Stimulated activated CD4-positive, alpha-beta T cell treated with anti-CD3 and anti-CD28 coated beads, Interleukin-4, amount 100 ng/mL, for 48 hours (primary cell): ENCODE data around the gene PRPF19.

ENCODE experiments used
- DNase-seq, 2 donors: peaks; one replicate each; pipeline ENCODE4 v3.0.0-alpha.2; 2020; ENCODE audit warnings: low read depth in 2 of 2

PRPF19 gene

DNA sequence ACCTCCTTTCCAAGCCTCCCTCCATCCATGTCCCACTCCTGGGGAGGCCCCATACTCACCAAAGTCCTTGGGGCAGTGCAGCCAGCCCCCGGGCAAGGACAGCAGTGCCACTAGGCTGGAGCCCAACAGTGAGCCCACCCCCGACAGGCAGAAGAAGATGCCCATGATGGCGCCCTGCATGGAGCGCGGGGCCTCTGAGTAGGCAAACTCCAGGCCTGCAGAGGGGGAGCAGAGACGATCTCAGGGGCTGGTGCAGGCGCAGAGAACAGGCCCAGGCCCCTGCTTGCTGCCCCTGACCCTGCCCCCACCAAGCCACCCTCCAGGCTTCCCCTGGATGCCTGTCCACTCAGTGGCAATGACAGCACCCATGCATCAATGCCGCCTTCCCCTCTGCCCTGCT, 31.4 kb upstream of the PRPF19 start:
- DNase-seq: no peak

DNA sequence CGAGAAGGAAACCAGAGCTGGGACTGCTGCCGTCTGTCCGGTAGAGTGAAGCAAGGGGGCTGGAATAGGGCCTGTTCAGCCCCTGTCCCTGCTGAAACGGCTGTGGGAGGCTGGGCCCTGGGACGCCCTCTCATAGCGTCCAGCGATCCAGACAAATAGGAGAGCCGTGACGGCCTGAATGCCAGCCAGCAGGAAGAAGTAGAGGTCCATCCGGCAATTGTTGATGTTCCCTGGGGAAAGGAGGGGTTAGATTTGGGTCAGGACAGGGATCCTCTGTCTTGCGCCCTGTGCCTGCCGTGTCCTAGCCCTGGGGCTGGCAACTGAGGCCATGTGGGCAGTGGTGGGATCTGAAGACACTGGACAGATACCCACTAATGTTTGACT, 30.8 kb upstream of the PRPF19 start:
- DNase-seq: no peak

DNA sequence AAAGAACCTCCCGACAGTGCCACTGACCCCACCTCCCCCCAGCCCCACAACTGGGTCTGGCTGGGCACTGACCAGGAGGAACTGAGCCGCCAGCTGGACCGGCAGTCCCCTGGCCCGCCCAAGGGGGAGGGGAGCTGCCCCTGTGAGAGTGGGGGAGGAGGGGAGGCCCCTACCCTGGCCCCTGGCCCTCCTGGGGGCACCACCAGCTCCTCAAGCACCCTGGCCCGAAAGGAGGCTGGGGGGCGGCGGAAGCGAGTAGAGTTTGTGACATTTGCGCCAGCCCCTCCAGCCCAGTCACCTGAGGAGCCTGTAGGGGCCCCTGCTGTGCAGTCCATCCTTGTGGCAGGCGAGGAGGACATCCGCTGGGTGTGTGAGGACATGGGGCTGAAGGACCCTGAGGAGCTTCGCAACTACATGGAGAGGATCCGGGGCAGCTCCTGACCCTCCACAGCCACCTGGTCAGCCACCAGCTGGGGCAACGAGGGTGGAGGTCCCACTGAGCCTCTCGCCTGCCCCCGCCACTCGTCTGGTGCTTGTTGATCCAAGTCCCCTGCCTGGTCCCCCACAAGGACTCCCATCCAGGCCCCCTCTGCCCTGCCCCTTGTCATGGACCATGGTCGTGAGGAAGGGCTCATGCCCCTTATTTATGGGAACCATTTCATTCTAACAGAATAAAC, 30.2 kb upstream of the PRPF19 start:
- DNase-seq: no peak

DNA sequence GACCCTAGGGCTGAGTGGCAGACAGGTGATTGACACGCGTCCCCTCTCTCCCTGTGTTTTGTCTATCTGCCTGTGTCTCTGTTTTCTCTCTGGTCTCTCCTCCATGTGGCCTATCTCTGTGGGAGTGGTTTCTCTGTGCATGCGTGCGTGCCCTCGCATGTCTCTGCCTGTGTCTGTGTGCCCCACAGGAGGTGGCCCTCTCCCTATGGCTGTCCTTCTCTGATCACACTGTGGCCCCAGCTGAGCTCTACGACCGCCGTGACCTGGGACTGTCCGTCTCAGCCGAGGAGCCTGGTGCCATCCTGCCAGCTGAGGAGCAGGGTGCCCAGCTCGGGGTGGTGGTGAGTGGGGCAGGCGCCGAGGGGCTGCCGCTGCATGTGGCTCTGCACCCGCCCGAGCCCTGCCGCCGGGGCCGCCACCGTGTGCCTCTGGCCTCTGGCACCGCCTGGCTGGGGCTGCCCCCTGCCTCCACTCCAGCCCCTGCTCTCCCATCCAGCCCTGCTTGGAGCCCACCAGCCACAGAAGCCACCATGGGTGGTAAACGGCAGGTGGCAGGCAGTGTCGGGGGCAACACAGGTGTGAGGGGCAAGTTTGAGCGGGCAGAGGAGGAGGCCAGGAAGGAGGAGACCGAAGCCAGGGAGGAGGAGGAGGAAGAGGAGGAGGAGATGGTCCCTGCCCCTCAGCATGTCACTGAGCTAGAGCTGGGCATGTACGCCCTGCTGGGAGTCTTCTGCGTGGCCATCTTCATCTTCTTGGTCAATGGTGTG, 29.5 kb upstream of the PRPF19 start:
- DNase-seq: no peak

DNA sequence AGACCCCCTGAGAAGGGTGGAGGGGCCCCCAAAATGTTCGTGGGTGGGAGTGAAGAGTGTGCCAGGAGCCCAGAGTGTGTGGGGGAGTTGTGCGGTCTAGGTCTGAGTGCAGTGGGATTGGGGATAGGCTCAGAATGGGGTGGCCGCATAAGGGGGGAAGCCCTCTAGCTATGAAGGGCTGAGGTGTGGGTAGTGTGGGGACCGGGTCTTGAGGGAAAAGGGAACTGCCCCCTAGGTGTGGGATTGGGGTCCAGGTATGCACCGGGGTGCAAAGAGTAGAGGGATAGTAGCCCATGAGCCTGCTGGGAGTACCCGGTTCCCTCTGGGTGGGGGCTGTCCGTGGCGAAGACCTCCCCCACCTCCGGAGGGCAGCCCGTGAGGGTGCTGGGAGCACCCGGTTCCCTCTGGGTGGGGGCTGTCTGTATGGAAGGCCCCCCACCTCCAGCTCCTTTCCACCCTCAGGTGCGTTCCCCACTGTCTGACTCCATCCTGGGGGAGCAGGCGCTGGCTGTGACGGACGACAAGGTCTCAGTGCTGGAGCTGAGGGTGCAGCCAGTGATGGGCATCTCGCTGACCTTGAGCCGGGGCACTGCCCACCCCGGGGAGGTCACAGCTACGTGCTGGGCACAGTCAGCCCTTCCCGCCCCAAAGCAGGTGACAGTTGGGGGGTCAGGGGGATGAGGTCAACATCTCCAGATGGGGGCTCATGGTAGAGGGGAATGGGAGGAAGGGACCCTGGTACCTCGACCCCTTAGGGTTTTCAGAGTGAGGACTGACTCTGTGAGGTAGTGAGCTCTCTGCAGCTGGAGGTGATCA, 28.6 kb upstream of the PRPF19 start:
- no peak for DNase-seq

DNA sequence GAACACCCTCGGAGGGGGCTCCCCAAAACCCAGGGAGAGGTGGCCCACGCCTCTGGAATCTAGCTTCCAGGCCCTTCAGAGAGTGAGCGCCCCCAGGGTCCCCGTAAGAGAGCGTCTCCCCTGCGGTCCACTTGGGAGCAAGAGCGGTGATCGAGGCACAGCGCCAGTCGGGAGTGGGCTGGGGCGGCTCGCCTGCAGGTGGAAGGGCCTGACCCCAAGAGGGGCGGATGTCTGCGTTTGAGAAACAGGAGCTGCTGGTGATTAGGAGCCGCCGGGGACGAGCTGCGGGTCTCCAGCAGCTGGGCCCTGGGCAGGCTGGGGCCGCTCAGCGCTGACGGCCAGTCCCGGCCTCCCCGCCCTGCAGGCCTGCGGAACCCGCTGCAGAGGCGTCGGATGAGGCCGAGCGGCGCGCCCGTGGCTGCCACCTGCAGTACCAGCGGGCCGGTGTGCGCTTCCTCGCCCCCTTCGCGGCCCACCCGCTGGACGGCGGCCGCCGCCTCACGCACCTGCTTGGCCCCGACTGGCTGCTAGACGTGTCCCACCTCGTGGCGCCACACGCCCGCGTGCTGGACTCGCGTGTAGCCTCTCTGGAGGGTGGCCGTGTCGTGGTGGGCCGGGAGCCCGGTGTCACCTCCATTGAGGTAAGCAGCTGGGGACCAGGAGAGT, 27.9 kb upstream of the PRPF19 start:
- DNase-seq: no peak

DNA sequence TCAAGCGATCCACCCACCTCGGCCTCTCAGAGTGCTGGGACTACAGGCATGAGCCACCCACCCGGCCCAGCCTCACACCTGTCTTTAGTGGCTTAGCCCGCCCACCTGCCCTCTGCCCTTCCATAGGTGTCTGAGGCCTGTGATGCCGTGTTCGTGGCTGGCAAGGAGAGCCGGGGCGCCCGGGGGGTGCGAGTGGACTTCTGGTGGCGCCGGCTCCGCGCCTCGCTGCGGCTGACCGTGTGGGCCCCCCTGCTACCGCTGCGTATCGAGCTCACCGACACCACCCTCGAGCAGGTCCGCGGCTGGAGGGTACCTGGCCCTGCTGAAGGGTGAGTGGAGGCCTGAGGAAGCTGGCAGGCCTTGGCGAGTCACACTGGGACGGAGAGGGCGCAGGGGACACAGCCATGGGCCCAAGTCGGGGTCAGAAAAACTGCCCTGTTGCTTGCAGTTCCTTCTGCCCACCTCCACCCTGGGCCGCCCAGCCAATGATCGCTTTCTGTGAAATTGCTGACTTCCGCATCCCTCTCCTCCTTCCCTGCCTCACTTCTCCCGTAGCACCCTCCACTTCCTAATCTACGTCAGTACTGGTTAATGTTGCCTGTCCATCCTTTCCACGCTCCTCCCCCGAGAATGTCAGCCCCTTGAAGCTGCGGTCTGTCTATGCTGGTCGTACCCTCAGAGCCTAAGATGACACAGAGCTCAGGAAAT, 27.2 kb upstream of the PRPF19 start:
- no peak for DNase-seq

DNA sequence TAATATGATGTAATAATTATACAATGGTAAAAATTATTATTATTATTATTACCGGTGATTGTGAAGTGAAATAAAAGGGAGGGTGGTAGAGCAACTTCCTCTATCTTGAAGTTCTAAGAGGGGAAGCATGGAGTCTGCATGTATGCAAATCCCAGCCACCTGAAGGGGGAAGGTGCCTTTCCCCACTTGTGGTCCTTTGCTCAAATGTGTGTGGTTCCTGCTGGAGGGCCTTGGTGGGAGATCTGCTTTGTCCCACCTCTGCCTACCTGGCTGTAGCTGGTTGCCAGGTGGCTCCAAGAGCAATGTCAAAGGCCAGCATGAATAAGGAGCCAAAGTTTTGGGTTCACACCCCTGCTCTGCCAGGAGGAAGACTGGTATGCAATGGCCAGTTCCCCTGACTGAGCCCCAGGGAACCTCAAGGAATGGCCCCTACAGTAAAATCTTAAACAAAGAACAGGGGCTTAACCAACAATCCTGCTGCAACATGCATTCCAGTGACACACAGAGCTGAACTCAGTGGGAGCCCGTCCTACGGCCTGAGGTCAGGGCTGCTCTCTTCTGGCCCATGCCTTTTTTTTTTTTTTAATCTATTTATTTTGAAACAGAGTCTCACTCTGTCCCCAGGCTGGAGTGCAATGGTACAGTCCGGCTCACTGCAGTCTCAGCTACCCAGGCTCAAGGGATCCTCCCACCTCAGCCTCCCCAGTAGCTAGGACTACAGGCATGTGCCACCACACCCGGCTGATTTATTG, 26.4 kb upstream of the PRPF19 start:
- DNase-seq: no peak

DNA sequence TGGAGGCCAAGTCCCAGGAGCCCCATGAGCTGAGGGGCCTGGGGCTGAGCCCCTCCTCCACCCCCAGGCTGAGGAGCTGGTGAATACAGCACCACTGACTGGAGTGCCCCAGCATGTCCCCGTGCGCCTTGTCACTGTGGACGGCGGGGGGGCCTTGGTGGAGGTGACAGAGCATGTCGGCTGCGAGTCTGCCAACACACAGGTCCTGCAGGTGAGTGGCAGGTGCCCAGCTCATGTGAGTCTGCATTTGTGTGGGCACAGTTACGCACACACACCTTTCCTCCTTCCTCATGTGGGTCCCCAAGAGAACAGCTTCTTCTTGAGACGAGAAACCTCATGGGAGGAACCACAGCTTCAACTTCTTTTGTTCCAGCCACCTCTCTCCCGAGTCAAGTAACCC, 25.5 kb upstream of the PRPF19 start:
- no peak for DNase-seq

DNA sequence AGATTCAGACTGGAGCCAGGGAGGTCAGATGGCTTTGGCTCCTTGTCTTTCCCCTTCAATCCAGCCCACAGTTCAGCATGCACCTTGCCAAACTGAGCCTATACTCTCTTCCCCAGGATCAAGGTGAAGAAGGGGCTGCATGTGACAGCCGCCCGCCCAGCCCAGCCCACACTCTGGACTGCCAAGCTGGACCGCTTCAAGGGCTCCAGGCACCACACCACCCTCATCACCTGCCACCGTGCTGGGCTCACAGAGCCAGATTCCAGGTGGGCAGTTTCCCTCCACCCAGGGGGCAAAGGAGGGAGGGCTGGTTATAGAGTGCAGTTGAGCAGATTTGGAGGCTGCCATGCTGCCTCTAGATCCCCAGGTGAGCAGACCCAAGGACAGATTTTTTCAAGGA, 24.0 kb upstream of the PRPF19 start:
- DNase-seq: no peak

DNA sequence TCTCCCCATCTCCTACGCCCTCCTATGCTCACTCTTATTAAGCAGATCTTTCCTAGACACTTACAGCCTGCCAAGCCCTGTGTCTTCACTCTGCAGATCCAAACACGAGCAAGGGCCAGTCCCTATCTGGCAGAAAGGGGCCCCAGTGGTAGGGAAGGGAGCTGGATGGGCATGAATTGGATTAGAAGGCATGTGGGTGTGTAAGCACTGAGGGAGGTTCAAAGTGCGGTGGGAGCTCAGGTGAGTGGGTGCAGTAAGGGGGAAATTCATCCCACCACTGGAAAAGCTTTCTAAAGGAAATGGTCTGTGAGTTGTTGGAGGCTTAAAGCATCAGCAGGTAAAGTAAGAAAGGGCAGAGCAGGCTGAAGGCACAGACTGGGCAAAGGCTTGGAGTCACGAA, 23.4 kb upstream of the PRPF19 start:
- no peak for DNase-seq

DNA sequence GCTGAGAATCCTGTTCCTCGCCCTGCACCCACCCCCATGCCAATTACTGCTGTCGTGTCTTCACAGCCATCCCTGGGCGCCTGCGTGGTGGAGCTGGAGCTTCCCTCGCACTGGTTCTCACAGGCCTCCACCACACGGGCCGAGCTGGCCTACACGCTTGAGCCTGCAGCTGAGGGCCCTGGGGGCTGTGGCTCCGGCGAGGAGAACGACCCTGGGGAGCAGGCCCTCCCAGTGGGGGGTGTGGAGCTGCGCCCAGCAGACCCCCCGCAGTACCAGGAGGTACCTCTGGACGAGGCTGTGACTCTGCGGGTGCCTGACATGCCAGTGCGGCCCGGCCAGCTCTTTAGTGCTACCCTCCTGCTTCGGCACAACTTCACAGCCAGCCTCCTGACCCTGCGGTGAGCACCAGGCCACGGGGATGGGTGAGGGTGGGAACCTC, 22.2 kb upstream of the PRPF19 start:
- no peak for DNase-seq

DNA sequence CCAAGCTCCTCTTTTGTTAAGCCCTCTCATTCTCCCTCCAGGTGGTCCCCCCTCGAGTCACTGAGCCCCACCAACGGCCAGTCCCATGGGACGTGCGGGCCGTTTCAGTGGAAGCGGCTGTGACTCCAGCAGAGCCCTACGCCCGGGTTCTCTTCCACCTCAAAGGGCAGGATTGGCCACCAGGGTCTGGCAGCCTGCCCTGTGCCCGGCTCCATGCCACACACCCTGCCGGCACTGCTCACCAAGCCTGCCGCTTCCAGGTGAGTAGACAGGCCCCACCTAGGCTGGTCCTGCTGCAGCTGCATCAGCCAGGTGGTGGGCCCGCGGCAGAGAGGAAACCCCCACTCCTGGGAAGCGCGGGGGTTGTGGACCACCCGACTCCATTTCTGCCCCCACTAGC, 21.2 kb upstream of the PRPF19 start:
- DNase-seq: no peak

DNA sequence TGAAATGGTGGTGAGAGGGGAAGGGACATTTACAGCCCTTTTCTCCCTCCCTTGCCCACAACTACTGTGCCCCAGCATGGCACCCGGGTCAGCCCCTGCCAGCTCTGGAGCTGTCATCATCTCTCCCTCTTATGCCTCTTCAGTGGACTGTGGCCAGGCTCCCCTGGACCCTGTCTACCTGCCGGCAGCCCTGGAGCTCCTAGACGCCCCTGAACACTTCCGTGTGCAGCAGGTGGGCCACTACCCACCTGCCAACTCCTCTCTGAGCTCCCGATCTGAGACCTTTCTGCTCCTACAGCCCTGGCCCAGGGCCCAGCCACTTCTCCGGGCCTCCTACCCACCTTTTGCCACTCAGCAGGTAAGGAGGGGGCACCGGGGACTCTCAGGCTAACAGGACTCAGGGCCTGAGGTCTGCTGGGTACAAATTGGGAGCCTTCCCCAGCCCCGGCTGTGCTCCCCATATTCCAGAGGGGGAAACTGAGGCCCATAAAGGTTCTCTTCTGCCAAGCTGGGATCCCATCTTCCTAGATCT, 20.7 kb upstream of the PRPF19 start:
- no peak for DNase-seq

DNA sequence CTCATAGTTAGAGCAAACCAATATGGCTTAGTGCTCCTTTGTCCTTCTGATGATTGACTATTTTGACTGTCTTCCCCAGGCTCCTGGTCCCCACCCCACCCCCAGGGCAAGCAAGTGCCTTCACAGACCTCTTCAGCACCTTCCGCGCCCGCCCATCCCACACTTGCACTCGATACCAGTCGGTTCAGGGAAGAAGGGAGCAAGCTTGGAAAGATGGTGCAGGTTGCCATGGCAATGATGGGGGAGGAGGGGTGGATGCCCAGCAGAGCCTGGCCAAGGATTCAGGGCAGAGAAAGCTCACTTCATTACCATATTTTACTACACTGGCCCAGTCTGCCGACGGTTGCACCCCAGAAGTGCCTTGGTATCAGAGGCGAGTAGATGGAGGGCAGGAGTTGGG, 20.1 kb upstream of the PRPF19 start:
- DNase-seq: no peak

DNA sequence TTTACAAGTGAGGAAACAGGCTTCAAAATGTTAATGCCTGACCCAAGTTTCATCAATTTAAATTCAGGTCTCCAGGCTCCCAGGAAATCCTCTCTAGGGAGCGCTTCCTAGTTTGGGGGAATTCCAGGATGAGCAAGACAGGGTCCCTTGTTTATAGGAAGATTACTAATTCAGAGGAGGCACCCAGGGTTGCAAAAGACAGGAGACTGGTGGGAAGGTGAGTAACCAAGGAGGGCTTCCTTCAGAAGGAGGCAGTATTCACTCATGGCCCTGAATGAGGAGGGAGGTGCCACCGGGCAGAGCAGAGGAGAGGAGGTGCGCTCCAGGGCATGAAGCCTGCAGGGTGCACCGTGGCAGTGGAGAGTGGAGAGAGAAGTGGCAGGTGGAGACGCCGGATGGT, 19.5 kb upstream of the PRPF19 start:
- no peak for DNase-seq

DNA sequence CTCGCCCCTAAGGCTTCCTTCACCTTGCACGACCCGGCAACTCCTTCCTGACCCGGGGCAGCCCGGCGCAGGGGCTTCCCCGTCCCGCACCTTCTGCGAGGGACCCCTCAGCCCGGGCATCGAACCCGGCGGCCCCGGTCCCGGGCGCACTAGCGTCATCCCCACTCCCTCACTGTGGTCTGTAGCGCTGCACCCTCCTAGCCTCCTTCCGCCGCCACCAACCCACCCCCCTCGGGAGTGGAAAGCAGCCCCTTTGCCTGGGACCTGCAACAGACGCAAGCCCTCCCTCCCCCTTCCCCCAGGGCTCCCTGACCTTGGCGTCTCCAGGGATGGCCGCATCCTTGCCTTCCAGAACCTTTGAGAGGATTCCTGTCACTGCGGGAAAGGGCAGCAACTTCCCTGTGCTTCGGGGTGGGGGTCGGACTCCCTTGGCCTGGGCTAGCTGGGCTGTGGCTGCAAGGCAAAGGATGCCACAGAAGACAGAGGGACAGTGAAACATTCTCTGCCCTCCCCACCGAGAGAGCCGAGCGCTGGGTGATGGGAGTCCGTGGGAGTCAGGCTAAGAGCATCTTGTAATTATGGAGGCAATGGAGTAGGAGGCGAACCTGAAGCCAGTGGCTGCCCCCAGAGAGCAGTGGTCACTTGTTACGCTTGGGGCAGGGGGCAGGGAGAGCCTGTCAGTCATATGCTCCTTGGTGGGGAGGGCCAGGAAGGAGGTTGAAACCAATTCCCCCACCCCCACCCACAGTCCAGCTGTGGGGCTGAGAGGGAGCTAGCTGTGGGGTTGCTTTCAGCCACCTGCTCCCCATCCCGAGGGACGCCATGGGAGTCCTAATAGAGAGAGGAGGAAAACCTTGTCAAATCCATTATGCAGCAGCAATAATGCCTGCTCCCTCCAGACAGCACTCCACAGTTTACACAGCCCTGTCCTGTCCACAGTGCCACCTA, 18.8 kb upstream of the PRPF19 start:
- no peak for DNase-seq

DNA sequence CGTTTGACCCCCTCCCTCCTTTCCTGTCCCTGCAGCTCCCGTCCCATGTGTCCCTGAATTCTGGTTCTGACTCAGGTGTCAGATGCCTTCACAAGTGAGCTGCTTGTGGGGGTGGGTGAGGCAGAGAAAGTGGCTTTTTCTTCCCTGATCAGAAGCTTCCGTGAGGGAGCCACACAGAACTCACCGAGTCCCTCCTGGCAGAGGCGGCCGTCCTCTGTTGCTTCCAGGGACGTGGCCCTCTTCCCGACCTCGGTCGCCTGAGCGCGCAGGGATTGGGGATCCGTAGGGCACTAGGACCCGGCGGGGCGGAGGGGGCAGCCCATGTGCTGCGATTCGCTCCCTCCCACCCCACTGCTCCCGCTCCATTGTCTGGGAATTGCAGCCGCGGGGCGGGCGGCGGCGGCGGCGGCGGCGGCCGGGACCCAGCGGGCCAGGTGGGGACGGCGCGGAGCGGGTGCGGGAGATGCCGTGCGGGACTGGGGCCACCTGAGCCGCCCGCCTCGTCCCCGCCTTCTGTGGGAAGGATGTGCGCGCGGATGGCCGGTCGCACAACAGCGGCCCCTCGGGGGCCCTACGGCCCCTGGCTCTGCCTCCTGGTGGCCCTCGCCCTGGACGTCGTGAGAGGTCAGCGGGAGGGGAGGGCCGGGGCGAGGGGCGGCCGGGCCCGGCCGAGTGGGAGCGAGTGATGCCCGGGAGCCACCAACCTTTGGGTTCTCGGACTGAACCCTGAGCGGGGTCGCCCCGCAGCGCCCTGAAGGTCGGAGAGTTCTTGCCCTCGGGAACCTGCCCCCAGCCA, 17.9 kb upstream of the PRPF19 start, which contains the start of gene TMEM132A:
TMEM132A (plus strand) TSS at position 351 of the 796 bp plus-strand sequence; CDS start at position 525, 174 bp downstream.
- DNase-seq: no peak

DNA sequence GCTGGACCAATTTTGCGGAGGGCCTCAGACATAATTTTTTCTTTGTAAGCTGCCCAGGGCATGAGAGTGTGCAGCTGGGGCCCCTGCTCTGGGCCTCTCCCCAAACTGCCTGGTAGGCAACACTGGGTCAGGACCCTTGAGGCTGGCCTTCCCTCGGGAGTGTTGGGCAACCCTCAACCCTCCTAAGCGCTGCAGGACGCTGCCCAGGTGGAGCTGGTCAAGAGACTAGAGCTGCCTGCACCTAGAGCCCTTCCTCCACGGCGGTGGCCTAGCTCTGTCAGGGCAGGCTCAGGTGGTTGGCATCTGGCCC, 17.4 kb upstream of the PRPF19 start:
- no peak for DNase-seq
